ENCODE measurements around the gene GET4. TPM values are rescaled to one million over a fixed set of nuclear protein-coding genes. Genes with fewer than 3 reads are reported as not detected.

The GET4 gene
- total RNA-seq, 4 donors from 2014 or later: 29.7 to 93.3 (median 56.8) TPM

GRCh38 chr7:853366-854117 is 22.8 kb upstream of the GET4 start:
- no peak overlapping the region for H3K4me3 ChIP-seq
- no peaks in the 10 kb centered on the region for H3K9me3 ChIP-seq
- H3K4me1 ChIP-seq: no peaks in the 10 kb centered on the region
- H3K36me3 ChIP-seq: peaks cover 0 to 95% (median 0%) of the 10 kb centered on the region in 3 donors
- no peak for DNase-seq
- no peak for TF ChIP-seq CTCF (IDR thresholded peaks at IDR 0.05)
- TF ChIP-seq POLR2A (IDR thresholded peaks at IDR 0.05): no peak
- H3K27me3 ChIP-seq: no peaks in the 10 kb centered on the region
- no peak overlapping the region for H3K27ac ChIP-seq

DNA sequence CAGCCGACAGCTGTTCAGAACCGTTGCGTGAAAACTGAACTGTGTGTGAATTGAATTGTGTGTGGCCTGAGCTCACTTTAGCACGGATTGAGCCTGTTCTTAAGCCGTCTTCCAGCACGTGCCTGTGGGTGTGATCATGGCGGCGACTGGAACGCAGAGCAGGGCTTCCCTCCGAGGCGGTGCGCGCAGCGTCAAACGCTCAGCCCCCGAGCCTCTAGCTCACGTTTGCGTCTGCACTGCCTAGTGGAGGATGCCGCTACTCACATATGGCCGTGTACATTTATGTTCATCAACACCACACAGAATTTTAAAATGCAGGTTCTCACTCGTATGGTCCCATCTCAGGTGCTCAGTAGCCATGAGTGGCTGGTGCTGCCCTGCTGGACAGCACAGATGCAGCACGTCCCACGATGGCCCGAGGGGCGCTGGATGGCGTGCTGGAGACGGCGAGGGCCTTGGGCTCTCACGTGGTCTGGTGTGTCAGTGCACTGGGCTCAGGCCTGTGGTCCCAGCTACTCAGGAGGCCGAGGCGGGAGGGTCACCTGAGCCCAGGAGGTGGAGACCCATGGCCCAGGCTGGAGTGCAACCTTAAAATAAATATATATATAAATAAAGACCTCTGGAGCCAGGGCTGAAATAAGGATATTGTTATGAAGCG is 22.1 kb upstream of the GET4 start:
- H3K9me3 ChIP-seq: no peaks in the 10 kb centered on the region
- peaks cover 0 to 97% (median 0%) of the 10 kb centered on the region in 3 donors for H3K36me3 ChIP-seq
- DNase-seq: no peak
- no peak for TF ChIP-seq CTCF (IDR thresholded peaks at IDR 0.05)
- TF ChIP-seq POLR2A (IDR thresholded peaks at IDR 0.05): no peak
- no peaks in the 10 kb centered on the region for H3K4me1 ChIP-seq
- H3K4me3 ChIP-seq: no peak overlapping the region
- no peaks in the 10 kb centered on the region for H3K27me3 ChIP-seq
- H3K27ac ChIP-seq: no peak overlapping the region

DNA sequence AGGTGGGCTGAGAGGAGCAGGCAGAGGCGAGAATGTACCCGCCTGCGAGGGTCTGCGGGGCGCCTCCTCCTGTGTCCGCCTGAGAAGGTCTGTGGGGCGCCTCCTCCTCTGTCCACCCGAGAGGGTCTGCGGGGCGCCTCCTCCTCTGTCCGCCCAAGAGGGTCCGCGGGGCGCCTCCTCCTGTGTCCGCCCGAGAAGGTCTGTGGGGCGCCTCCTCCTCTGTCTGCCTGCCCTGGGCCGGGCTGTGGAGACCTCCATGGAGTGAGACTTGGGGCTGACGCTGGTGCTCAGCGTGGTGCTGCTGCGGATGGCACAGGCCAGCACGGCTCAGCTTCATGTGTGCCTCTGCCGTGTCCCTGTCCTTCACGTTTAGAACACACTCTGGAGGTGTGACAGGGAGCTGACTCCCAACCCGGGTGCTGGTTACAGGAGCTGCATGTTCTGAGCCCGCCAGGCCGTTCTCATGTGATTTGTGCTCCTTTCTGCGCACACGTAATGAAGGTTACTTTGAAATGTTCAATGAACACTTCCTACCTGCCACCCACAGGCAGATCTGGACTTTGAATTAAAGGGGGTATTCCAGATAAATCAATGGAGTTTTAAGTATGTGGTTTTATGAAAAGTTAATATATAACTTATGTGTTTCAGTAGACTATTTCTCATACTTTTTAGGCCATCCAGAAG is 20.5 kb upstream of the GET4 start:
- Histone ChIP-seq H3K4me3 (no peak overlapping the region), H3K36me3 (peaks cover 0 to 97% (median 0%) of the 10 kb centered on the region in 3 donors), H3K27ac (no peak overlapping the region), H3K27me3 (no peaks in the 10 kb centered on the region), H3K9me3 (no peaks in the 10 kb centered on the region), H3K4me1 (no peaks in the 10 kb centered on the region)
- TF ChIP-seq POLR2A (IDR thresholded peaks at IDR 0.05) (no peak), CTCF (IDR thresholded peaks at IDR 0.05) (no peak)
- no peak for DNase-seq

DNA sequence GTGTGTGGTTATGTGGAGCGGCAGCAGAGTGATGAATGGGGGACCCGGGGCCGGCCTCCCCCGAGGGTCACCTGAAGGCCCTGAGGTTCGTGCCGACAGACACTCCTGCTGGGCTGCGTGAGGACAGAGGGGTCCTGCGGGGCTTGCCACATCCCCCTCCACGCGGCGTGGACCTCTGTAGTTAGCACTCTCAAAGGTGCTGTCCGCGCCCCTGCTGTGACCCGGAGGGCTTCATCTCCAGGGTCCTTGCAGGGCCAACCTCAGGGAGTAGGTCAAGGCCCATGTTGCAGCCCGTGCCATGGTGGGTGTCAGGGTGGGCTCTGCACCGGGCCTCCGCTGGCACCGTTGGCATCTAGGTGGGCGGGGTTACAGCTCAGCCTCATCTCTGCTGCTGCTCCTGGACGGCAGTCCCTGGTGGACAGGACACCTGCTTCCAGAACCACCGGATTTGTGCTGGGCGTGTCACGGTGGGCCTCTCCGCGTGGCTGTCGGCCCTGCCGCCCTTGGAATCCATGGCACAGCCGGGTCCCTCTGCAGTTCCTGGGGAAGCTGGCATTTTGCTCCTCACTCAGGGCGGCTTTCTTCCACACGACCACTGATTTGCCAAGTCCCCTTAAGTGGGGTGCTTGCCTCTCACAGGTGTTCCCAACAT is 19.8 kb upstream of the GET4 start:
- H3K27ac ChIP-seq: no peak overlapping the region
- H3K9me3 ChIP-seq: no peaks in the 10 kb centered on the region
- H3K4me1 ChIP-seq: peaks cover 0 to 2% (median 0%) of the 10 kb centered on the region in 4 donors
- H3K36me3 ChIP-seq: peaks cover 0 to 97% (median 0%) of the 10 kb centered on the region in 3 donors
- H3K4me3 ChIP-seq: no peak overlapping the region
- TF ChIP-seq POLR2A (IDR thresholded peaks at IDR 0.05) (no peak), CTCF (IDR thresholded peaks at IDR 0.05) (no peak)
- no peak for DNase-seq
- H3K27me3 ChIP-seq: no peaks in the 10 kb centered on the region

DNA sequence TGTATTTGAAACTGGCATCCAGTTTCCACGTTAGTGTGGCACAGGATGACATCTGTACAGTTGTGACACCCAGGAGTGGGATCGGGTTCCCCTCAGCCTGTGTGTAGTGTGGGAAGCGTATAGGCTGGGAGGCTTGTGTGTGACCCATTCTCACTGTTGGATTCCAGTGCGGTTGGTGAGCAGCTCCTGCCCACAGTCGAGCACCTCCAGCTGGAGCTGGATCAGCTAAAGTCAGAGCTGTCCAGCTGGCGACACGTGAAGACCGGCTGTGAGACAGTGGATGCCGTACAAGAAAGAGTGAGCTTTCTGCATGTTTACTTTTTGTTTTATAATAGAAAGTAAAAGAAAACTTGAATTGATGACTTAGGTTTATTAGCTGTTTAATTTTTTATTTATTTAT is 18.7 kb upstream of the GET4 start:
- Histone ChIP-seq H3K4me1 (peaks cover 0 to 2% (median 0%) of the 10 kb centered on the region in 4 donors), H3K9me3 (no peaks in the 10 kb centered on the region), H3K36me3 (peaks cover 0 to 97% (median 0%) of the 10 kb centered on the region in 3 donors), H3K27me3 (no peaks in the 10 kb centered on the region), H3K4me3 (no peak overlapping the region), H3K27ac (no peak overlapping the region)
- TF ChIP-seq POLR2A (IDR thresholded peaks at IDR 0.05): no peak
- TF ChIP-seq CTCF (IDR thresholded peaks at IDR 0.05): no peak
- no peak for DNase-seq
